Measurements from ENCODE around the gene KRT38. TPM values are rescaled to one million over a fixed set of nuclear protein-coding genes. Genes with fewer than 3 reads are reported as not detected.

KRT38 gene
- polyA plus RNA-seq, 1 experiment: 0.72 TPM

GRCh38 chr17:41391535-41391934 is 49.2 kb downstream of the KRT38 start:
- Histone ChIP-seq H3K4me3 (ENCODE audit: low read depth, low read length) (no peak overlapping the region), H3K36me3 (ENCODE audit: control insufficient read depth, insufficient read depth, low read length) (no peaks in the 10 kb centered on the region), H3K27me3 (ENCODE audit: control insufficient read depth, insufficient read depth, low read length) (no peaks in the 10 kb centered on the region)
- DNase-seq (ENCODE audit: low read depth): no peak
- no peak for TF ChIP-seq CTCF (IDR thresholded peaks at IDR 0.05; ENCODE audit: insufficient read depth, low read depth, low read length)
- ChIA-PET CTCF (no interaction called here), POLR2A (no interaction called here)

- Histone ChIP-seq H3K27me3 (ENCODE audit: control insufficient read depth, insufficient read depth, low read length) (no peaks in the 10 kb centered on the region), H3K4me3 (ENCODE audit: low read depth, low read length) (no peak overlapping the region), H3K36me3 (ENCODE audit: control insufficient read depth, insufficient read depth, low read length) (no peaks in the 10 kb centered on the region)
- ChIA-PET CTCF (interaction anchor here (0.7 to 1.4 kb wide), 5 partner anchors 10 to 106 kb away, joined by 3 to 7 read pairs (median 4); partner anchors contain the start of gene KRT33B), POLR2A (interaction anchor here (0.5 kb wide), 1 partner anchor 331 kb away, joined by 6 read pairs; no protein-coding TSS in a partner anchor)
- no peak for TF ChIP-seq CTCF (IDR thresholded peaks at IDR 0.05; ENCODE audit: insufficient read depth, low read depth, low read length)
- DNase-seq (ENCODE audit: low read depth): no peak
These were observed 50.3 kb downstream of the KRT38 start for GRCh38 chr17:41390411-41390938.

GRCh38 chr17:41387670-41388069 is 53.1 kb downstream of the KRT38 start:
- H3K4me3 ChIP-seq (ENCODE audit: low read depth, low read length): no peak overlapping the region
- DNase-seq (ENCODE audit: low read depth): no peak
- ChIA-PET POLR2A (no interaction called here), CTCF (no interaction called here)
- no peaks in the 10 kb centered on the region for H3K27me3 ChIP-seq (ENCODE audit: control insufficient read depth, insufficient read depth, low read length)
- no peak for TF ChIP-seq CTCF (IDR thresholded peaks at IDR 0.05; ENCODE audit: insufficient read depth, low read depth, low read length)
- no peaks in the 10 kb centered on the region for H3K36me3 ChIP-seq (ENCODE audit: control insufficient read depth, insufficient read depth, low read length)

GRCh38 chr17:41386227-41386626 is 54.6 kb downstream of the KRT38 start:
- Histone ChIP-seq H3K4me3 (ENCODE audit: low read depth, low read length) (no peak overlapping the region), H3K27me3 (ENCODE audit: control insufficient read depth, insufficient read depth, low read length) (no peaks in the 10 kb centered on the region), H3K36me3 (ENCODE audit: control insufficient read depth, insufficient read depth, low read length) (no peaks in the 10 kb centered on the region)
- DNase-seq (ENCODE audit: low read depth): no peak
- CTCF ChIA-PET: no interaction called here
- POLR2A ChIA-PET: no interaction called here
- no peak for TF ChIP-seq CTCF (IDR thresholded peaks at IDR 0.05; ENCODE audit: insufficient read depth, low read depth, low read length)

Small RNA genes within 50 kb of the gene (small RNA-seq; reads per million reads assigned to genes)
- gene RNU2-32P (ENCODE audit: insufficient read length, low read depth, low replicate concordance): not detected

Other genes starting within 250 kb of the KRT38 start
- not detected in 2 replicates for gene KRTAP9-2, start 214.3 kb downstream of the KRT38 start, polyA plus RNA-seq (2011; rRNA removed)
- not detected in 2 replicates for gene KRTAP9-3, start 208.5 kb downstream of the KRT38 start, polyA plus RNA-seq (2011; rRNA removed)
- not detected in 2 replicates for gene KRTAP9-8, start 203.0 kb downstream of the KRT38 start, polyA plus RNA-seq (2011; rRNA removed)
- not detected in 2 replicates for gene KRTAP9-4, start 191.3 kb downstream of the KRT38 start, polyA plus RNA-seq (2011; rRNA removed)
- gene KRTAP9-9, start 185.6 kb downstream of the KRT38 start, polyA plus RNA-seq (2011; rRNA removed): not detected in 2 replicates
- not detected in 2 replicates for gene KRTAP9-6, start 175.6 kb downstream of the KRT38 start, polyA plus RNA-seq (2011; rRNA removed)
- not detected in 2 replicates for gene KRTAP9-7, start 165.3 kb downstream of the KRT38 start, polyA plus RNA-seq (2011; rRNA removed)
- not detected in 2 replicates for gene KRTAP29-1, start 138.1 kb downstream of the KRT38 start, polyA plus RNA-seq (2011; rRNA removed)
- gene KRTAP16-1, start 131.7 kb downstream of the KRT38 start, polyA plus RNA-seq (2011; rRNA removed): not detected in 2 replicates
- not detected in 2 replicates for gene KRTAP17-1, start 125.3 kb downstream of the KRT38 start, polyA plus RNA-seq (2011; rRNA removed)
- gene KRT33A, start 90.2 kb downstream of the KRT38 start, polyA plus RNA-seq (2011; rRNA removed): not detected in 2 replicates
- gene KRT33B, start 71.2 kb downstream of the KRT38 start, polyA plus RNA-seq (2011; rRNA removed): 1.2 and 1.8 TPM in 2 replicates
- gene KRT34, start 58.7 kb downstream of the KRT38 start, polyA plus RNA-seq (2011; rRNA removed): 151 and 156 TPM in 2 replicates
- 0.11 TPM in 1 of 2 replicates, not detected in the other for gene KRT31, start 43.4 kb downstream of the KRT38 start, polyA plus RNA-seq (2011; rRNA removed)
- gene KRT37, start 16.4 kb downstream of the KRT38 start, polyA plus RNA-seq (2011; rRNA removed): not detected in 2 replicates
- gene KRT32, start 26.4 kb upstream of the KRT38 start, polyA plus RNA-seq (2011; rRNA removed): 0.38 and 0.40 TPM in 2 replicates
- gene KRT35, start 40.2 kb upstream of the KRT38 start, polyA plus RNA-seq (2011; rRNA removed): not detected in 2 replicates
- 0.04 TPM in 2 replicates for gene KRT36, start 48.9 kb upstream of the KRT38 start, polyA plus RNA-seq (2011; rRNA removed)
- gene KRT13, start 64.6 kb upstream of the KRT38 start, polyA plus RNA-seq (2011; rRNA removed): 0.17 and 0.27 TPM in 2 replicates
- 2.0 and 2.7 TPM in 2 replicates for gene KRT15, start 77.9 kb upstream of the KRT38 start, polyA plus RNA-seq (2011; rRNA removed)
- 182 and 230 TPM in 2 replicates for gene KRT19, start 87.3 kb upstream of the KRT38 start, polyA plus RNA-seq (2011; rRNA removed)
- 0.04 TPM in 1 of 2 replicates, not detected in the other for gene KRT9, start 131.1 kb upstream of the KRT38 start, polyA plus RNA-seq (2011; rRNA removed)
- gene KRT14, start 145.9 kb upstream of the KRT38 start, polyA plus RNA-seq (2011; rRNA removed): 0.06 and 0.11 TPM in 2 replicates
- 1.6 and 1.8 TPM in 2 replicates for gene KRT16, start 171.8 kb upstream of the KRT38 start, polyA plus RNA-seq (2011; rRNA removed)
- gene KRT17, start 183.6 kb upstream of the KRT38 start, polyA plus RNA-seq (2011; rRNA removed): 25.2 and 34.7 TPM in 2 replicates
- 251 and 479 TPM in 2 replicates for gene EIF1, start 247.9 kb upstream of the KRT38 start, polyA plus RNA-seq (2011; rRNA removed)

Data from BJ (cell line).